ENCODE measurements around the gene DENND1A. TPM values are rescaled to one million over a fixed set of nuclear protein-coding genes. Genes with fewer than 3 reads are reported as not detected.

DENND1A gene
- total RNA-seq, 1 donor from 2014 or later, result 12.7 TPM

- no peak for DNase-seq (ENCODE audit: low read depth)
- Mint-ChIP-seq H3K27me3 (ENCODE audit: low read depth, unreplicated experiment) (peaks cover 14% of the 10 kb centered on the region), H3K36me3 (ENCODE audit: low read depth, unreplicated experiment) (peaks cover 4% of the 10 kb centered on the region), H3K9me3 (ENCODE audit: unreplicated experiment) (no peaks in the 10 kb centered on the region), H3K27ac (ENCODE audit: unreplicated experiment) (no peak overlapping the region), H3K4me1 (ENCODE audit: low read depth, unreplicated experiment) (no peaks in the 10 kb centered on the region), H3K4me3 (ENCODE audit: unreplicated experiment) (no peak overlapping the region)
- Histone ChIP-seq H3K27me3 (ENCODE audit: insufficient read depth, low read length) (no peaks in the 10 kb centered on the region), H2AFZ (ENCODE audit: low read depth, low read length) (no peak overlapping the region), H3K9me3 (ENCODE audit: insufficient read depth, low read depth, low read length) (no peaks in the 10 kb centered on the region), H3K36me3 (ENCODE audit: insufficient read depth, low read length) (no peaks in the 10 kb centered on the region), H3K79me2 (ENCODE audit: insufficient read depth, low read length) (no peaks in the 10 kb centered on the region), H3K4me3 (ENCODE audit: insufficient read depth, low read depth, low read length) (no peak overlapping the region), H4K20me1 (ENCODE audit: insufficient read depth, low read length) (no peaks in the 10 kb centered on the region), H3K4me1 (ENCODE audit: insufficient read depth, low read length) (no peaks in the 10 kb centered on the region), H3K9ac (ENCODE audit: low read length) (no peak overlapping the region), H3K27ac (ENCODE audit: low read depth, low read length) (no peak overlapping the region), H3K4me2 (ENCODE audit: low read length) (no peak overlapping the region)
- TF ChIP-seq CTCF (IDR thresholded peaks at IDR 0.05; ENCODE audit: insufficient read depth, low read depth, low read length) (no peak), EZH2 (IDR thresholded peaks at IDR 0.05; ENCODE audit: insufficient read depth, low read length) (no peak)
- FAIRE-seq, result no peak
Measured at GRCh38 chr9:123605286-123605685, 324.6 kb downstream of the DENND1A start.

- H3K4me3 Mint-ChIP-seq (ENCODE audit: unreplicated experiment), result no peak overlapping the region
- no peaks in the 10 kb centered on the region for H3K9me3 ChIP-seq (ENCODE audit: insufficient read depth, low read depth, low read length)
- FAIRE-seq, result no peak
- peaks cover 14% of the 10 kb centered on the region for H3K27me3 Mint-ChIP-seq (ENCODE audit: low read depth, unreplicated experiment)
- peaks cover 4% of the 10 kb centered on the region for H3K36me3 Mint-ChIP-seq (ENCODE audit: low read depth, unreplicated experiment)
- H3K4me1 Mint-ChIP-seq (ENCODE audit: low read depth, unreplicated experiment), result no peaks in the 10 kb centered on the region
- no peak overlapping the region for H3K9ac ChIP-seq (ENCODE audit: low read length)
- no peaks in the 10 kb centered on the region for H3K9me3 Mint-ChIP-seq (ENCODE audit: unreplicated experiment)
- no peak overlapping the region for H2AFZ ChIP-seq (ENCODE audit: low read depth, low read length)
- TF ChIP-seq EZH2 (IDR thresholded peaks at IDR 0.05; ENCODE audit: insufficient read depth, low read length), result no peak
- TF ChIP-seq CTCF (IDR thresholded peaks at IDR 0.05; ENCODE audit: insufficient read depth, low read depth, low read length), result no peak
- no peaks in the 10 kb centered on the region for H3K79me2 ChIP-seq (ENCODE audit: insufficient read depth, low read length)
- no peaks in the 10 kb centered on the region for H3K36me3 ChIP-seq (ENCODE audit: insufficient read depth, low read length)
- DNase-seq (ENCODE audit: low read depth), result no peak
- H3K4me1 ChIP-seq (ENCODE audit: insufficient read depth, low read length), result no peaks in the 10 kb centered on the region
- no peak overlapping the region for H3K27ac Mint-ChIP-seq (ENCODE audit: unreplicated experiment)
- H3K27me3 ChIP-seq (ENCODE audit: insufficient read depth, low read length), result no peaks in the 10 kb centered on the region
- H4K20me1 ChIP-seq (ENCODE audit: insufficient read depth, low read length), result no peaks in the 10 kb centered on the region
- H3K4me2 ChIP-seq (ENCODE audit: low read length), result no peak overlapping the region
- no peak overlapping the region for H3K27ac ChIP-seq (ENCODE audit: low read depth, low read length)
- H3K4me3 ChIP-seq (ENCODE audit: insufficient read depth, low read depth, low read length), result no peak overlapping the region
Measured at GRCh38 chr9:123604861-123605260, 325.1 kb downstream of the DENND1A start.

- no peaks in the 10 kb centered on the region for H4K20me1 ChIP-seq (ENCODE audit: insufficient read depth, low read length)
- no peak overlapping the region for H3K9ac ChIP-seq (ENCODE audit: low read length)
- Mint-ChIP-seq H3K4me3 (ENCODE audit: unreplicated experiment) (no peak overlapping the region), H3K27ac (ENCODE audit: unreplicated experiment) (no peak overlapping the region), H3K9me3 (ENCODE audit: unreplicated experiment) (no peaks in the 10 kb centered on the region), H3K27me3 (ENCODE audit: low read depth, unreplicated experiment) (peaks cover 14% of the 10 kb centered on the region), H3K4me1 (ENCODE audit: low read depth, unreplicated experiment) (no peaks in the 10 kb centered on the region), H3K36me3 (ENCODE audit: low read depth, unreplicated experiment) (peaks cover 4% of the 10 kb centered on the region)
- TF ChIP-seq CTCF (IDR thresholded peaks at IDR 0.05; ENCODE audit: insufficient read depth, low read depth, low read length) (no peak), EZH2 (IDR thresholded peaks at IDR 0.05; ENCODE audit: insufficient read depth, low read length) (no peak)
- no peaks in the 10 kb centered on the region for H3K4me1 ChIP-seq (ENCODE audit: insufficient read depth, low read length)
- DNase-seq (ENCODE audit: low read depth) (no peak), FAIRE-seq (no peak)
- H3K27ac ChIP-seq (ENCODE audit: low read depth, low read length), result no peak overlapping the region
- no peak overlapping the region for H3K4me2 ChIP-seq (ENCODE audit: low read length)
- H3K27me3 ChIP-seq (ENCODE audit: insufficient read depth, low read length), result no peaks in the 10 kb centered on the region
- H3K9me3 ChIP-seq (ENCODE audit: insufficient read depth, low read depth, low read length), result no peaks in the 10 kb centered on the region
- H3K4me3 ChIP-seq (ENCODE audit: insufficient read depth, low read depth, low read length), result no peak overlapping the region
- no peaks in the 10 kb centered on the region for H3K79me2 ChIP-seq (ENCODE audit: insufficient read depth, low read length)
- H3K36me3 ChIP-seq (ENCODE audit: insufficient read depth, low read length), result no peaks in the 10 kb centered on the region
- no peak overlapping the region for H2AFZ ChIP-seq (ENCODE audit: low read depth, low read length)
Measured at GRCh38 chr9:123601828-123602227, 328.1 kb downstream of the DENND1A start.

All from astrocyte (in vitro differentiated cells and primary cell).